ENCODE measurements around the gene DPYD.

Gene DPYD

DNA sequence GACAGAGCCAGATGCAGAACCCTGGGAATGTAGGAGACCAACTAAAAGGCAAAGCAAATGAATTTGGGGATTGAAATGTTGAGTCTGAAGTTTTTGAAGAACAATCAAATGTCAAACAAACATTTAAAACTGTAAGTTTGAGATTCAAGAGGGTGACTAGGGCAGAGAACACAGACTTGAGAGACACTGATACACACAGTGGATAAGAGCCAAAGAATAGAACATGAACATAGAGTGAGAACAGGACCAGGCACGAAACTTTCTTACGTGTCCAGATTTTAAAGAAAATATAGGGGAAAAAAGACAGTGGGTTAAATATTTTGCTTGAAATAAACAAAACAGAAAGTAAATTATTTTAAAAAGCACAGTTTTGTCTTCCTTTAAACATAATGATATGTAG lies 115.7 kb downstream of the DPYD start:
- TF ChIP-seq, protein P1, sequence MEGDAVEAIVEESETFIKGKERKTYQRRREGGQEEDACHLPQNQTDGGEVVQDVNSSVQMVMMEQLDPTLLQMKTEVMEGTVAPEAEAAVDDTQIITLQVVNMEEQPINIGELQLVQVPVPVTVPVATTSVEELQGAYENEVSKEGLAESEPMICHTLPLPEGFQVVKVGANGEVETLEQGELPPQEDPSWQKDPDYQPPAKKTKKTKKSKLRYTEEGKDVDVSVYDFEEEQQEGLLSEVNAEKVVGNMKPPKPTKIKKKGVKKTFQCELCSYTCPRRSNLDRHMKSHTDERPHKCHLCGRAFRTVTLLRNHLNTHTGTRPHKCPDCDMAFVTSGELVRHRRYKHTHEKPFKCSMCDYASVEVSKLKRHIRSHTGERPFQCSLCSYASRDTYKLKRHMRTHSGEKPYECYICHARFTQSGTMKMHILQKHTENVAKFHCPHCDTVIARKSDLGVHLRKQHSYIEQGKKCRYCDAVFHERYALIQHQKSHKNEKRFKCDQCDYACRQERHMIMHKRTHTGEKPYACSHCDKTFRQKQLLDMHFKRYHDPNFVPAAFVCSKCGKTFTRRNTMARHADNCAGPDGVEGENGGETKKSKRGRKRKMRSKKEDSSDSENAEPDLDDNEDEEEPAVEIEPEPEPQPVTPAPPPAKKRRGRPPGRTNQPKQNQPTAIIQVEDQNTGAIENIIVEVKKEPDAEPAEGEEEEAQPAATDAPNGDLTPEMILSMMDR (conservative IDR thresholded peaks at IDR 0.05), result no peak
- no peak overlapping the region for H3K27ac ChIP-seq

DNA sequence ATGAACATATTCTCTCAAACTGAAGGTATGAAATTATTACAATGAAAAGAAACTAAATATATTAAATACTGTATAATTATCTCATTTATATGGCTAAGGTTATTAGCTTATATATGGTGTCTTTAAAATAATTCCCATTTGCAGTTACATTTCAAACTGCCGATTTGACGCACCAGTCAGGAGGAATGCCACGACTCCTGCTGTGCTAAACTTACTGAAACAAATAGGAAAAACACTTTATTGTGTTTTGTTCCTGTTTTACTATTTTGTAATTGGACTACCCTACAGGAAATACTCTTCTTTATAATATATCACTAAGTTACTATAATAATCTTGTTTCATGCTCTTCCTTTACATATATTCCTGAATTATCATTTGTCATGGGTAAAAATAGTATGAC lies 117.8 kb downstream of the DPYD start:
- no peak overlapping the region for H3K27ac ChIP-seq
- TF ChIP-seq, protein P1 (conservative IDR thresholded peaks at IDR 0.05), result no peak

DNA sequence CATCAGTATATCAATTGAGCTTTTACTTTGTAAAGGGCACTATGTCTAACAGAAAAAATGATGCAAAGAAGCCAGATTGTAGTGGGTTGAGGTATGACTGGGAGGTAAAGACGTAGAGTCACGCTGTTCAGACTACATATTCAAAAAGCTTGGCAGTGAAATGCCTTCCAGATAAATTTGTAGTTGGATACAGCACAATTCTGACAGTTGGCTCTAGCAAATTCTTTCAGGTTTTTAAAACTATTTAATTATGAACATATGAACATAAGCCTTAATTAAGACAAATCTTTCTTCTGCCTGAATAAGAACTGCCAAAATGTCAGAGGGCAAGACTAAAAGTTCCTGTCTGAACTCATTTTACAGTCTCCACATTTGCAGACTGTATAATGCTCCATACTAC lies 118.8 kb downstream of the DPYD start:
- H3K27ac ChIP-seq, result no peak overlapping the region
- TF ChIP-seq, protein P1 (conservative IDR thresholded peaks at IDR 0.05), result no peak

DNA sequence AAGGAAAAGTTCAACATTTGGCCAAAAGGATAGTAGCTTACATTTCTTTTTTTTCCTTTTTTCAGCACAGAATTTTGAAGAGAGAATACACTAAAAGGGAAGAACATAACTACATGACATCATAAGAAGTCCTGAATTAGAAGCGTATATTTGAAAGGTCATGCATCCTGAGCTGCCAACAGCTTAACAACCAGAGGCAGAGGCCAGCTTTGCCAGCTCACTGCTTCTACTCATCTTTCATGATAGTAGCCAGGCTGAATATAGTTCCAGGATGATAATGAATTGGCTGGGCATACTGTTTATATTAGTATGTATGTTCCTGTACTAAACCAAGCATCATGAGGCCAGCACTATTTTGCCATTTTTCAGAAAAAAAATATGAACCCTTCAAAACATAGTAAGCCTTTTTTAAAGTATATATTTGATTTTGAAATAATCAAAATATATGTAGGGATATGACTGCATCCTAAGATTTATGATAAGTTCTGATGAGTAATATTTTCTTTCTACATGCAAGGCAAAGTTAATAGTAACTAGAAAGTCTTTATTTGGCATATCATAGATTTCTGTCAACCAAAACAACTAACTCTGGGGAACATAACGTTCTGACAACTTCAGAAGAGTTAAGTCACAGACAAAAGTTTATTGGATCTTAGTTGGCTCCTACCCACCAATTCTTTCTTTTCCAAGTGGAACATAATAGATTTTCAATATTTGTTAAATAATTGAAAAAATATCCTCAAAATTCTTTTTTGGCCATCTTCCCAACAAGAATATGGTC lies 123.2 kb downstream of the DPYD start:
- TF ChIP-seq, protein P1 (conservative IDR thresholded peaks at IDR 0.05), result no peak
- H3K27ac ChIP-seq, result peak overlapping the region; percentile 32; the same call in 1 of the 2 replicates

DNA sequence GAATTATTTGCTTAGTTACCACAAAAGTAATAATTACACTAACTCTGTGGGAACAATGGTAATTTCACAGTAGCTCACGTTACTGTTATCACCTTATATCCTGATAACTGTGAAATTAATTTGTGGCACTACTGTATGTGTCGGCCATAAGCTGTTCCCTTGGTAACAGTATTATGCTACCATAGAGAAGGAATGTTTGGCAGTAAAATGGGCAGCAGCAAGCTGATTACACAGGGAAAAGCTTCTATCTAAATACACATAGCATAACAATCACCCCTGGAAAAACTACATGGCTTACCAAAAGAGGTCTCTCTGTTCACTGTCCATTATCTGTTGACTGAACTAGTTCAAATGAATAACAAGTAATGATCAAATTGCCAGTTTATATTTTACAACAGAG lies 124.1 kb downstream of the DPYD start:
- TF ChIP-seq, protein P1 (conservative IDR thresholded peaks at IDR 0.05), result no peak
- H3K27ac ChIP-seq, result peak overlapping the region; percentile 32; the same call in 1 of the 2 replicates

DNA sequence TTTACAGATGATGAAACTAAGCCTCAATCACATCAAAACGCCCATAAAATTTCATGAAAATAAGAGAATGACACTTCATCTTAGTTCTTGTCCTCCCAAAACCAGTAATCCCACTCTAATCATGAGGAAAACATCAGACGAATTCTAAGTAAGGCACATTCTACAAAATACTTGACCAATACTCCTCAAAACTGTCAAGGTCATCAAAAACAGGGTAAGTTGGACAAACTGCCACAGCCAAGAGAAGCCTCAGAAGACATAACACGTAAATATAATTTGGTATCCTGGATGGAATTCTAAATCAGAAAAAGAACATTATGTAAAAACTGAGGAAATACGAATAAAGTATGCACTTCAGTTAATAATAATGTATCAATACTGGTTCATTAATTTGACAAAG lies 128.2 kb downstream of the DPYD start:
- TF ChIP-seq, protein P1 (conservative IDR thresholded peaks at IDR 0.05), result no peak
- no peak overlapping the region for H3K27ac ChIP-seq

DNA sequence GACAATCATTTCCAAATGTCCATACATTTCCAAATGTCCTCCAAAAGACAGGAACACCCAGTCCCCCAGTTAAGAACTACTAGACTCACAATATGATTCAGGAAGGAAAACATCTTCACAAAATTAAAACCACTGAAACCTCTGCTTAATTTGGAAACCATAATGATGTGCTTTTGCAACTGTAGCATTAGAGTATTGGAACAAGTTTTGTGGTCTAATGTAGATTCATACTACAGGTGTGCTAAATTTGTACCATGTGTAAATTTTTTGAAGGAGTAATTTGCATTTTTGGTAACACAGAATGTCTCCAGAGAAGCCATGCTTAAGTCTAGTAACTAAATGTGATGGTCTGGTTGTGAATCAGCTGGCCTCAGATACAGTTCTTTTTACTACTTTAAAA lies 129.6 kb downstream of the DPYD start:
- no peak overlapping the region for H3K27ac ChIP-seq
- TF ChIP-seq, protein P1 (conservative IDR thresholded peaks at IDR 0.05), result no peak

All from VCaP (cell line).